ENCODE data around the gene SMPDL3A.

DNA sequence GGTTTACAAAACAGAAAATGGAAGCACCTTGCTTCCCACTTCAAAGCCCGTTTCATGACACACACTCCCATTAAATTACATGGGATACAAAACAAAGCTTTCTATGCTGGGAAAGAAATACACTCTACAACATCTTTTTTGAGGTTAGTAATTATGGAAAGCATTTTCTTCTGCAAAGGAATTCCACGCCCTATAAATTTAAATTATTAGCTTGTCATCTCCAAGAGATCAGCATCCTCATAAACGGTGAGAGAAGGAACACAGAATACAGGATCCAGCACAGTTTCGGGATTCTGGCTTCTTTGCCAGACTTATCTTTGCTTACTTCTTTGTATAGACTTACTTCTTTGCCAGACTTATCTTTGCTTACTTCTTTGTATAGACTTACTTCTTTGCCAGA, 1.3 kb upstream of the SMPDL3A start:
- TF ChIP-seq, protein P1, sequence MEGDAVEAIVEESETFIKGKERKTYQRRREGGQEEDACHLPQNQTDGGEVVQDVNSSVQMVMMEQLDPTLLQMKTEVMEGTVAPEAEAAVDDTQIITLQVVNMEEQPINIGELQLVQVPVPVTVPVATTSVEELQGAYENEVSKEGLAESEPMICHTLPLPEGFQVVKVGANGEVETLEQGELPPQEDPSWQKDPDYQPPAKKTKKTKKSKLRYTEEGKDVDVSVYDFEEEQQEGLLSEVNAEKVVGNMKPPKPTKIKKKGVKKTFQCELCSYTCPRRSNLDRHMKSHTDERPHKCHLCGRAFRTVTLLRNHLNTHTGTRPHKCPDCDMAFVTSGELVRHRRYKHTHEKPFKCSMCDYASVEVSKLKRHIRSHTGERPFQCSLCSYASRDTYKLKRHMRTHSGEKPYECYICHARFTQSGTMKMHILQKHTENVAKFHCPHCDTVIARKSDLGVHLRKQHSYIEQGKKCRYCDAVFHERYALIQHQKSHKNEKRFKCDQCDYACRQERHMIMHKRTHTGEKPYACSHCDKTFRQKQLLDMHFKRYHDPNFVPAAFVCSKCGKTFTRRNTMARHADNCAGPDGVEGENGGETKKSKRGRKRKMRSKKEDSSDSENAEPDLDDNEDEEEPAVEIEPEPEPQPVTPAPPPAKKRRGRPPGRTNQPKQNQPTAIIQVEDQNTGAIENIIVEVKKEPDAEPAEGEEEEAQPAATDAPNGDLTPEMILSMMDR (IDR thresholded peaks at IDR 0.05; ENCODE audit: poor library complexity): no peak
- no peak for TF ChIP-seq EZH2 (IDR thresholded peaks at IDR 0.05; ENCODE audit: borderline replicate concordance)
- no peak for TF ChIP-seq EZH2phosphoT487 (IDR thresholded peaks at IDR 0.05; ENCODE audit: low read depth, severe bottlenecking, unreplicated experiment)
